ENCODE data around the gene ROM1.
A peak's percentile ranks its signal among the peaks of the same experiment; 100 is the strongest.

DNA sequence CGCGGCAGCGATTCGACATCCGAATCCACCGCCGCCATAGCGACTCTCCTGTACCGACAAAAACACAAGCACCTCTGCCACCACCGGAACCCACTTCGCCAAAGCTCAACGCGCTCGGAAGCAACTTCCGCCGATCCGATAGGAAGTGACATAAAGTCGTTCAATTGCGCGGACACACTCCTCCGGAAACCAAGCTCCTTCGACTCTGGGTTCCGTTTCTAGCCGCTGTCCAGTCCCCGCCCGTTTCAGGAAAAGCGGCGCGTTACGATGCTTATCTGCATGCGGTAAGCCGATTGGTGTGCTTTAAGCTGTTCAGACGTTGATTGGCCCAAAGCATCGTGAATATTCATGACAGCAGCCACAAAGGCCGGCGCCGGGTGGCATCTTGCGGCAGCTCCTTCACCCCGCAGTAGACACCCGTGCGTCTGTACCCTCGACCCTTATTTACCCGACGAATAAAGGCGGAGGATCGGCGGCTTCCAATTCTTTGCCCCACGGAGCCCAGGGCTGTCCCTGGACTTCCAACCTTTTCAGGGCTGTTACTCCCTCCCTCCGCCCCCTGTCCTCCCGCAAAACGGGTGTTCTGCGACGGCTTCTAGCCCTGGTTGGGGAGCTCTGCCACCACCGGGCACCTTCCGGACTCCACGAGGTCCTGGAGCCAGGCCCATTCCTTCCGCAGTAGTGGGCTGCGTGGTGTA, 21.5 kb upstream of the ROM1 start, which contains the start of gene TUT1:
- TF ChIP-seq EZH2 (IDR thresholded peaks at IDR 0.05) (no peak), FOXP2 (optimal IDR thresholded peaks at IDR 0.05; ENCODE audit: control extremely low read depth, extremely low read length, insufficient read depth) (peak; percentile 77)
